GM21576 (cell line): Measurements from ENCODE around the gene DNAJC10.
A peak's percentile ranks its signal among the peaks of the same experiment; 100 is the strongest.
"Not testable (repeated sequence)": the region's sequence is repeated elsewhere in the genome, so short reads cannot be mapped to it uniquely, and the experiment has no call there.

Experiments used
- ATAC-seq: cut with Tn5 transposase; IDR thresholded peaks from one replicate; pipeline ENCODE4 v1.9.1; 2021; ENCODE audit warnings: mild to moderate bottlenecking, moderate library complexity; ENCODE audit not compliant: unreplicated experiment

The DNAJC10 gene, protein sequence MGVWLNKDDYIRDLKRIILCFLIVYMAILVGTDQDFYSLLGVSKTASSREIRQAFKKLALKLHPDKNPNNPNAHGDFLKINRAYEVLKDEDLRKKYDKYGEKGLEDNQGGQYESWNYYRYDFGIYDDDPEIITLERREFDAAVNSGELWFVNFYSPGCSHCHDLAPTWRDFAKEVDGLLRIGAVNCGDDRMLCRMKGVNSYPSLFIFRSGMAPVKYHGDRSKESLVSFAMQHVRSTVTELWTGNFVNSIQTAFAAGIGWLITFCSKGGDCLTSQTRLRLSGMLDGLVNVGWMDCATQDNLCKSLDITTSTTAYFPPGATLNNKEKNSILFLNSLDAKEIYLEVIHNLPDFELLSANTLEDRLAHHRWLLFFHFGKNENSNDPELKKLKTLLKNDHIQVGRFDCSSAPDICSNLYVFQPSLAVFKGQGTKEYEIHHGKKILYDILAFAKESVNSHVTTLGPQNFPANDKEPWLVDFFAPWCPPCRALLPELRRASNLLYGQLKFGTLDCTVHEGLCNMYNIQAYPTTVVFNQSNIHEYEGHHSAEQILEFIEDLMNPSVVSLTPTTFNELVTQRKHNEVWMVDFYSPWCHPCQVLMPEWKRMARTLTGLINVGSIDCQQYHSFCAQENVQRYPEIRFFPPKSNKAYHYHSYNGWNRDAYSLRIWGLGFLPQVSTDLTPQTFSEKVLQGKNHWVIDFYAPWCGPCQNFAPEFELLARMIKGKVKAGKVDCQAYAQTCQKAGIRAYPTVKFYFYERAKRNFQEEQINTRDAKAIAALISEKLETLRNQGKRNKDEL

DNA sequence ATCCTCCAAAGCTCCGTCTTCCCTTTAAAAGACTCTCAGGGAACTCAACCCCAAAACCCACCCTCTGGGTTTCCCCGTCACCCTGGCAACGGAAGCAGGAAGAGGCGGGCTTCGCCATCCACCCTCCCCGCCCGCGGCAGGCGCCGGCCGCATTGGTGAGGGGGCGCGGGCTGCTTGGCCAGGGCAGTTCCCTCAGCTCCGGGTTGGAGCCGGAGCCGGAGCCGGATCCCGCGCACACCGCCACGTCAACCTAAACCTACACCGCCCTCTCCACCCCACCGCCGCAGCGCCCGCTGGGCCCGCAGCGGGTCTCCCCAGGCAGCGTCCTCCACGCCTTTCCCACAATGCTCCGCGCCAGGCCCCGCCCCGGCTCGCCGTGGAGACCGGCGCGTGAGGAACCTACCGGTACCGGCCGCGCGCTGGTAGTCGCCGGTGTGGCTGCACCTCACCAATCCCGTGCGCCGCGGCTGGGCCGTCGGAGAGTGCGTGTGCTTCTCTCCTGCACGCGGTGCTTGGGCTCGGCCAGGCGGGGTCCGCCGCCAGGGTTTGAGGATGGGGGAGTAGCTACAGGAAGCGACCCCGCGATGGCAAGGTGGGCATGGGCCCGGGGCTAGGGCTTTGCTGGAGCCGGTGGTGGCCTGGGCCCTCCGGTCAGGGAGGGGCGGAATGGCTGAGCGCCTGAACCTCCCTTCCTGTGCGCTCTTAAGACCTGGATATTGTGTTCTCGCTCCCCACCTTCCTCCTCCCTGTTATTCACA is at the start of gene DNAJC10:
DNAJC10 (plus strand) TSS at position 366 of the 758 bp plus-strand sequence. CDS start 1,830 bp downstream, outside the sequence.
- ATAC-seq: peak; percentile 81

DNA sequence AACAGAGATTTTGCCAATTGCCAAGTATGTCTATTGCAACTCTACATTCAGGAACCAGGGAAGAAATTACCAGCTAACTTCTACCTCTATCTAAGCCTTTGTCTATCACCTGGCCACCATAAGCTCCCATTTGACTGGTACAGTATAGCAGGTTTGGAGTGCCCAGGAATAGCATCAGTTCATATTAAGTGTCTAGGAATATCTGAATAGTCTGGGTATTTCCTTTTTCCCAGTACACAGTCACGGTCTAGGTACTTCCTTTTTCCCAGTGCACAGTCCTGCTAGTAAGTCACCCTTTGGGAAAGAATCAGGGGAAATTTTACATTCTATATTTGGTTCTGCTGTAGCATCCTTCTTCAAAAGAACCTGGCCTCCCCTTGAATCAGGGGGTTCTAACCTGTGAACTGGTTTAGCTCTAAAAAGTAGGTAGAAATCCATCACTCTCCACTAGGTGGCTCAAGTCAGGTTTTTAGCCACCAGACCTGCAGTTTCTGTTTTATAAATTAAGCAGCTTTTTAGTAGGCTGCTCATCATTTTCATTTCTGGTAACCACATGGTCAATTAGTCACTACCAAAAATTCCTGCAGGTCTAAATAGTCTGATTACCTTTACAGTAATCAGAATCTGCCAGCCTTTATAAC is 49.3 kb upstream of the DNAJC10 start:
- ATAC-seq: peak; percentile 82

DNA sequence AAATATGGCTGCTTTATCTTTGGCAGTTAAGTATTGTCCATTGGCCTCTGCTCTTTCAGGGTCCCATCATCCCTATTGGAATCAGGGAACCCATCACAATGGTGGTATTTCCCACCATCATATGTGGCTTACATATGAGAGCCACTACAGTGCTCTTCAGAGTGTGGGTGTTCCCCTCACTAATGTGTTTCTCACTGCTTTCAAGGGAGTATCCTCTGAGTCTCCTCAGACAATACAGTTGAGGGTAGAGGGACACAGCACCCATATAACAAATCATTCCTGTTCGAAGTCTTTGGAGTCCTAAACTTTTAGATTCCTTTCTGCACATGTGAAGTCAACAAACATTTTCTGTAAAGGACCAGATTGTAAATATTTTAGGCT is 48.8 kb upstream of the DNAJC10 start:
- ATAC-seq: peak; percentile 32

DNA sequence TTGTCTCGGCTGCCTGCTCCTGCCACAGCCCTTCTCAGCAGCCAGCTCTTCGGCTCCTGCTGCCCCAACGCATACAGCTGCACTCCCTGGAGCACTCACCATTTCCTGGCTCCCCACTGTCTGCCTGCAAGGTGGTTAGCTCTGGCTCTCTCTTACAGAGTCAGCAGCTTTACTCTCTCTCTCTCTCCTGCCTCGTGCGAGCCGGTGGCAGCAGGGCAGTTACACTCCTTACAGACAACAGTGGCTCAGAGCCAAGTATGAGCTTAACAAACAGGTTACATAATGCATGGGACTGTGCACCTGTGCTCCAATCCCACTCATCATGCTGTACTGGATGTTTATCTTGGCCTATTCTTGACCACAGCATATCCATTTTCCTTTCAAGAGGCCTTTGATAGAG is 47.4 kb upstream of the DNAJC10 start:
- no peak for ATAC-seq

DNA sequence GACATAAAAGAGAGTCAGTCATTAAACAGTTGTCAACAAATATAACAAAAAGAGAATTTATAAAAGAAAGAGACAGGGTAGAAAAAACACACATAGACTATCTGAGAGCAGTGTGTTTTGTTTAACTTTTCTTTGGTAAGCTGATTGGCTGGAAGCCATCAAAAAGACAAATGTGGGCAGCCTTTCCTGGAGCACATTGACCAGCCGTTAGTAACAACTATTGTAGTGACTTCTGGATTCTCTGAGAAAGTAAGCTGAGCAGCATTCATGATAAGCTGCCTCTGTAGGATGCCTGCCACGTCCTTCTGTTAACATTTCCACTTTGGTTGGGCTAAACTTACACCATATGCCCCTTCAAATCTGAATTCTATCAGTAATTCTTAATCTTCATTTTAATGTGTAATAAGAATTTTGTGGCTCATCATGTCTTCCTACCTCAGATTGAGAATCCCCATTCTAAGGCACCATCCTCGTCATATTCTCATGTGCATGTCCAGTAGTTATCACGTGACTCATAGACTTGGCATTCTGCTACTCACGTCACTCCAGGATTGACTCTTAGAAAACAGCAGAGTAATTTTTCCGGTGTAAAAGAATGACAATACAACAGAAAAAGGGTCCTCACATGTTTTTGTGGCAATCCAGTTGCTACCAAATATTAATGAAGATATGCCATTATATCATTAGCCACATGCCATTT is 43.4 kb upstream of the DNAJC10 start:
- ATAC-seq: no peak

DNA sequence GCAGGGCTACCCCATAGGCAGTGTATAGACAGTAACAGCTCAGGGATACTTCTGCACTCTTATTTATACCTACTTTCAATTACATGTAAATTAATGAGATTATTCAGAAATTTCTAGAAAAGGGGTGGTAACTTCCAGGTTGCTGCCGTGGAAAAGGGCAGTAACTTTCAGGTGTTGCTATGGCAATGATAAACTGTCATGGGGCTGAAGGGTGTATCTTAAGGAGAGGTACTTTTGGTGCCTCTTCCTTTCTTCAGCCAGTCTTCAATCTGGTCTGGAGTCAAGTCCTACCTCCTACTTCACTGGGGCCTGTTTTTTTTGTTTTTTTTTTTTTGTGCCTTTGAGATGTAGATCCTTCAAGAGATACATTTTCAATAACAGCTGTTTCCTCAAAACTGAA is 35.2 kb upstream of the DNAJC10 start:
- no peak for ATAC-seq

DNA sequence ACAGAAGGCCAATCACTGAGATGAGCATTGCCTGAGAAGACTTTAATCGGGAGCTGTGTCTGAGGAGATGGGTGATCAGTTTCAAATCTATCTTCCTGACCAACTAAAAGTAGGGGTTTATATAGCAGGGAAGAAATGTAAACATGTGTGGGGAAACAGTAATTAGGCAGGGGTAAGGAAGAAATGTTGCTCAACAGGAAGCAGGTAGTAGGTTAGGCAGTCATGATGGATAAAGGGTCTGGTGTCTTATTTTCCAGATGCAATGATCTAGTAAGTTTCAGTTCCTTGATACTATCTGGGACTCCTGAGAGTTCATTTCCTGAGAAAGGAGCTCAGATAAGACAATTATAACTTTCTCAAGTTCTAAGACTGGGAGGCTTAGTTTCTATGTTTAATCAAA is 33.8 kb upstream of the DNAJC10 start:
- ATAC-seq: no peak

DNA sequence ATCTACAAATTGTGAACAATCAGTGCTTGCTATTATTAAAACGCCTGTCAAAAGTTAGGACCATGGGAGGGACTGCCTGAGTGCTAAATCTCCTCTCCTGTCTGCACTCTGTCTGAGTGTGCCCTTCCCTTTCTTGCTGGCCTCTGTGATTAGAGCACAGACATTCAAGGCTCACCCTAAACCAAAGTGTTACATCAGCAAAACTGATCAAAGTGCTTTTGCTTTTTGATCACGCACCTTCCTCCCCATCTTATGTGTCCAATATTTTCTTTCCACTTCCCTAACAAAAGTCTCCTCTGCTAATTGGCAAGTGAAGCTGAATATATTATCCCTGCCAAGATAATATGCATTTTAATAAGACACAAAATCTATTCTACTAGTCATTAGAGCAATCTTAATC is 30.5 kb upstream of the DNAJC10 start:
- ATAC-seq: no peak

DNA sequence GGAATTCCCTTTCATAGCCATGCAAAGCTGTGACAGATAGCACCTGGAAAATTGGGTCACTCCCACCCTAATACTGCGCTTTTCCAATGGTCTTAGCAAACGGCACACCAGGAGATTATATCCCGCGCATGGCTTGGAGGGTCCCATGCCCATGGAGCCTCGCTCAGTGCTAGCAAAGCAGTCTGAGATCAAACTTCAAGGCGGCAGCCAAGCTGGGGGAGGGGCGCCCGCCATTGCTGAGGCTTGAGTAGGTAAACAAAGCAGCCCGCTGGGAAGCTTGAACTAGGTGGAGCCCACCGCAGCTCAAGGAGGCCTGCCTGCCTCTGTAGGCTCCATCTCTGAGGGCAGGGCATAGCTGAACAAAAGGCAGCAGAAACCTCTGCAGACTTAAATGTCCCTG is 29.3 kb upstream of the DNAJC10 start:
- ATAC-seq: not testable (repeated sequence)

DNA sequence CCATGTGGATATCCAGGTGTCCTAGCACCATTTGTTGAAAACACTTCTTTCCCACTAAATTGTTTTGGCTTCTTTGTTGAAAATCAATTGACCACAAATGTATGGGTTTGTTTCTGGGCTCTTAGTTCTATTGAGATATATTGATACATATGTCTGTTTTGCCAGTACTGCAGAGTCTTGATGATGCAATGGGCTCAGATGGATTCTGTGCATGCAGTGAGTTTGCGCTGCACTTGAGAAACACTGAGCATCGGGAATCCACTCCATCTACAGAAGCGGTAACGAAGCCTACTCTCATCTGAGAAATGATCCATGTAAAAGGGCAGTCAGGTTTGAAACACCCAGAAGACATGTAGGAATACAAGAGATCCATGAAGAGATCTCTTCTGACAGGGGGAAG is 21.9 kb upstream of the DNAJC10 start:
- ATAC-seq: no peak

DNA sequence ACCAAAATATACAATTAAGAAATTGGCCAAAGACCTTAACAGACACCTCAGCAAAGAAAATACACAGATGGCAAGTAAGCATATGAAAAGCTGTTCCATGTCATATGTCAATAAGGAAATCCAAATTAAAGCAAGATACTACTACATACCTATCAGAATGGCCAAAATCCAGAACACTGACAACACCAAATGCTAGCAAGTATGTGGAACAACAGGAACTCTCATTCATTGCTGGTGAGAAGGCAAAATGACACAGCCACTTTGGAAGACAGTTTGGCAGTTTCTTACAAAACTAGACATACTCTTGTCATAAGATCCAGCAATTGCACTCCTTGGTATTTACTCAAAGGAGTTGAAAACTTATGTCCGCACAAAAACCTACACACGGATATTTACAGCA is 20.3 kb upstream of the DNAJC10 start:
- no peak for ATAC-seq

DNA sequence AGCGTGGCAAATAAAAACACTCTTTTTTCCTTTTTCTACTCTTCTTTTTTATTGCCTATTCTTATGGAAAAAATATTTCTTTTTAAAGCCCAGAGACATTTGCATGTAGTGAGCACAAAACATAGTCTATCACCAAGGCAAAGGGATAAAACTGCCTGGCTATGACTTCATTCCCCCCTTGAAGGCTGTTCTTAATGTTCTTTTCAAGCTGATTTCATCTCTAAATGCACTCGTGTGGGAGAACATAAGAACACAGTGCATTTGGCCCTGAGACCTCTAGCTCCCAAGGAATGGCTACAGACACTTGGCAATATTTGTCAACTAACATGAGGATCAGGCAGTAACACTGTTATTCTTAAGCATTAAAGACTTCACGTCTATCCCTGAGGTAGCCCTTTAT is 17.4 kb upstream of the DNAJC10 start:
- ATAC-seq: no peak

DNA sequence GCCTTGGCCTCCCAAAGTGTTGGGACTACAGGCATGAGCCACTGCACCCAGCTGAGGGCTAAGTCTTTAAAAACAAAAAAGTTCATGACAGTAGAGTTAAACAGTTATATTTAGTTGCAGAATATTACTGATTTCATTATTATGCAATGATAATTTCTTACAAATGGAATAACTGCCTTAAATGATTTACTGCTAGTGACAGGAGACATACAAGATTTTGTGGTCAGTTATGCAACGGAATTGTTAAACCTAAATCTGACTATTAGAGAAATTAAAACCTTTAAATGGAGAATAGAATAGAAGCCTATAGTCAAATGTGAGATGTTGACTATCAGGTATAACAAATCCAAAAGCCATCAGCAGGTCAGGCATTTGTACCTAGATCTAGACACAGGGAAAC is 10.3 kb upstream of the DNAJC10 start:
- ATAC-seq: no peak

DNA sequence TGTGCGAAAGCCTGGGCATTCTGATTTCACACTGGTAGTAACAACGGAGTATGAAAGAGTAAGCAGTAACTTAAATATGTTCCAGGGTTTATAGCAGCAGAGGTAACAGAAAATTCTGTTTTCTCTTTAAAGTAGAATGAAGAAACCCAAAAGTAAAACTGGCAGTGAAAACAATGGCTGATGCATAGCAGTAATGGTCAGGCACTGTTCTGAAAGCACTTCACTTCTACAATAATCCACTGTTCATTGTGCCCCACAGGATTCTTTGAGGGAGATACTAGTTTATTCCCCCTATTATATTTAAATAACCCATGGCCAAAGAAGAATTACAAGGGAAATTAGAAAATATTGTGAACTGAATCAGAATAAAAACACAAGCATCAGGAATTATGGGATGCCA is 9.3 kb upstream of the DNAJC10 start:
- ATAC-seq: no peak

DNA sequence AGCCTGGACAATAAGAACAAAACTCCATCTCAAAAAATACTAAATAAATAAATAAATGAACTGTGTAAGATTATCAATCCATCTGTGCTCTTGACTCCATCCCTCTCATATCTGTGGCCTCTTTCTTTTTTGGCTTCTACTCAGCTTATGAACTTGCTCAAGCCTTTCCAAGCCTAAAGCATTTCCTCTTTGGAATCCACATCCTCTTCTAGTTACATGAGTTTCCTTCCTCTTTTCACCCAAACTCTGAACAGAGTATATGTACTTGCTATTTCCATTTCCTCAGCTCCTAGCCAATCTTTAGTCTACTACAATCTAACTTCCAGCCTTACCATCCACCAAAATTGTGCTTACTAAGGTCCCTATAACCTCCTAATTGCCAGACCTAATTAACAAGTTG is 2.5 kb upstream of the DNAJC10 start:
- no peak for ATAC-seq

DNA sequence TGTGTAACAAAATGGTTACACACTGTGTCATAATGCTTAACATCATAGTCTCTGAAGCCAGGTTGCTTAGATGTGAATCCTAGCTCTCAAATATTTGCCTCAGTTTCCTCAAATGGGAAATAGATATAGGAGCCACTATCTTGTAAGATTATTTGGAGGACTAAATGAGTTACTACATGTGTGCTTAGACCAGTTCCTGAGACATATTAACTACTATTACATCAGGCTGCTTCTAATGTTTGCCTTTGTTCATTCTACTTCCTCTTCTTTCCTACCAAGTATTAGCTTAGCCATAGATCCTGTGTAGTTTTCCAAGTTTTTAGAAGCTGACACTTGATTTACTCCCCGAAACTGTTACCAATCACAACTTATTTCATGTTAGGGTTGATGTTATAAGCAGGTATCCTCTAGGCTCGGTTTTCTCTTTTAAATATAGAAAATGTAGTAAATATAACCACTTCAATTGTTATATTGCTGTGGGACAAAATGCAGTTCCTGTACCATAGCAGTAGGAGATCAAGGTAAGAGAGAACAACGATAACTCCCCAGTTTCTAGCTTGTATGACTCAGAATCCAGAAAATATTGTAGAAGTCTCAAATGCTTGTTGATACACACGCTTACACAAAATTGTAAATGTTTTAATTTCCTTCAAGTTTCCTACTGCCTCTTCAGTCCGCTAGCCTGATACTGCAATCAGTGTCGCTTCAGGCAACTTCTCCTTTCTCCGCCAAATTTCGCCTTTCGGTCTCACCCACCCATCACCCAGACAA is 751 bp upstream of the DNAJC10 start:
- ATAC-seq: no peak

DNA sequence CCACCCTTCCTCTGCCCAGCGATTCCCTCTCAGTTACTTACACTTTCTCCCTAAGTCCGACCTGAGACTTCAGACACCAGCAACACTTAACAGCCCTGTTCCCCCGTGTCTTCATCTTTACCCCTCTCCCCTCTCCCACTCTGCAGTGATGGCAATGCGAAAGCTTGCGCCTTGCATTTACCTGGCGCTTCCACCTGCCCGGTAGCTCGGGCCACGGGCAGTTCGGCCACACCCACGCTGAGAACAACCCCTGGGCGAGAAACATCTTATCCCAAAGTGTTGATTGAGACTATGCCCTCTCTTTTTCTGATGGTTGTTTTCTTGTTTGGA is 558 bp downstream of the DNAJC10 start:
- no peak for ATAC-seq

DNA sequence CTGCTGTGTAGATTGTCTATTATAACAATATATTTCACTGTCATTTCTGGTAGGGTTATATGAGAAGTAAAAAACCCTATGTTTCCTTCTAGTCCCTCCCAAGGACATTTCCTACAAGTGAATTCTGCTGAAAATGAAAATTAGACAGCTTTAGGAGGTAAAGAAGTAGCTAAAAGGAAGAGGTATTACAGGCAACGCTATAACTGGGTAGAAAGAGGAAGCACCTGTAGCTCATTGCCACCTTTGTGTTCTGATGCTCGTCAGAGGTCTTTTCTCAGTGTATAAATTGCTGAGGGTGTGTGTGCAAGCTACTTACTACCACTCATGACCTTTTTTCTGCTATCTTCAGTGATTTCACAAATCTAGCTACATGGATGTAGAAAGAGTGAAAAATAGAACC is 1.4 kb downstream of the DNAJC10 start:
- peak; percentile 49 for ATAC-seq

DNA sequence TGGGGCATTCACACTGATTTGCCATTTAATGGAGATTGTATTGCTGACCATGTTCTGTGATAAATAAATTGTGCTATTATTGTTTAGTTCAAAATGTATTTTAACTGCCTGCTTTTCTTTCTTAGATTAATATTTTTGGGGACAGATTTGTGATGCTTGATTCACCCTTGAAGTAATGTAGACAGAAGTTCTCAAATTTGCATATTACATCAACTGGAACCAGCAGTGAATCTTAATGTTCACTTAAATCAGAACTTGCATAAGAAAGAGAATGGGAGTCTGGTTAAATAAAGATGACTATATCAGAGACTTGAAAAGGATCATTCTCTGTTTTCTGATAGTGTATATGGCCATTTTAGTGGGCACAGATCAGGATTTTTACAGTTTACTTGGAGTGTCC is 1.8 kb downstream of the DNAJC10 start:
- no peak for ATAC-seq

DNA sequence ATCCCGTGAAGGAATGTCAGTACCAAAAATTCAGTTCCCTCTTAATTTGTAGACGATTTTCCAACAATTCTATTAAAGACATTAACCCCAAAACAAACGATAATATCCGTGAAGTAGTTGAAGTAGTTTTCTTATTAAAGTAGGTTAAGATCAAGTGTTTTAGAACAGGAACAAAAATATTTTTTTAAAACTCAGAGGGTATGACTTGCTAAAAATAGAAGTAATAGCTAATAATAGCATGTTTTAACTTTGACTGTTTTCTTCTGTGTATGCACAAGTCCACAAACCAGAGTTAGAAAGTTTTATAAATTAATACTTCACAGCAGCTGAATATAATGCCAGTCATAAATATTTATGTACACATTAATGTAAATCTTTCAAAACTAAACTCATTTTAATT is 2.4 kb downstream of the DNAJC10 start:
- ATAC-seq: no peak
